Panc1 (cell line): ENCODE measurements around the gene PAPPA. TPM values are rescaled to one million over a fixed set of nuclear protein-coding genes. Genes with fewer than 3 reads are reported as not detected.

Experiments
- ATAC-seq: fragments of 200-7000 bp; cut with Tn5 transposase; 2 replicates; pipeline ENCODE4 v1.9.1; 2020; ENCODE audit warnings: mild to moderate bottlenecking, moderate library complexity
- BruUV-seq: library from RNA; stranded (reverse); fragments of 400-500 nt; replicated peaks from 2 replicates; lab custom pipeline; 2021; lab: Mats Ljungman, UMichigan
- CTCF ChIA-PET: fragments of 300-600 bp; sonication (Branson Sonifier 250); formaldehyde crosslinking; loops from one replicate; lab custom pipeline; 2022; ENCODE audit warnings: antibody characterized with exemption; lab: Charles Lee
- POLR2A ChIA-PET: fragments of 300-600 bp; sonication (Branson Sonifier 250); formaldehyde crosslinking; loops from one replicate; lab custom pipeline; 2022; ENCODE audit warnings: antibody characterized with exemption; lab: Charles Lee
- DNase-seq: peaks from one replicate; pipeline ENCODE4 v3.0.0-alpha.2; 2010; ENCODE audit warnings: low read depth, low spot score
- H3K27ac ChIP-seq: 2 replicates; pipeline ENCODE4 v1.5.1; 2011; ENCODE audit warnings: mild to moderate bottlenecking, low read length, inconsistent platforms
- H3K27me3 ChIP-seq: fragments of 200-500 bp; sonication (Bioruptor generic); 2 replicates; pipeline ENCODE4 v1.6.0; 2014; ENCODE audit warnings: low read length, inconsistent platforms; ENCODE audit not compliant: control insufficient read depth, insufficient read depth
- H3K36me3 ChIP-seq: fragments of 200-500 bp; sonication (Bioruptor generic); 2 replicates; pipeline ENCODE4 v1.5.1; 2014; ENCODE audit warnings: inconsistent platforms, mild to moderate bottlenecking, low read length, moderate library complexity; ENCODE audit not compliant: control insufficient read depth, insufficient read depth
- H3K4me1 ChIP-seq: 2 replicates; pipeline ENCODE4 v1.5.1; 2011; ENCODE audit warnings: inconsistent platforms, mild to moderate bottlenecking, low read length, moderate library complexity; ENCODE audit not compliant: control insufficient read depth, insufficient read depth
- H3K4me3 ChIP-seq, 2 experiments: 2 replicates each; pipeline ENCODE4 v1.5.1; 2011 to 2012; ENCODE audit warnings: low read depth in 2 of 2, low read length in 2 of 2, mild to moderate bottlenecking in 2 of 2, inconsistent platforms in 1 of 2, moderate library complexity in 1 of 2
- H3K9me3 ChIP-seq: fragments of 200-500 bp; sonication (Bioruptor generic); 2 replicates; pipeline ENCODE4 v1.5.1; 2014; ENCODE audit warnings: low read depth, mild to moderate bottlenecking, inconsistent platforms, low read length, moderate library complexity; ENCODE audit not compliant: control insufficient read depth, insufficient read depth
- CTCF ChIP-seq: fragments of 450-650 bp; IDR thresholded peaks from 2 replicates; pipeline ENCODE4 v1.5.1; 2017; ENCODE audit warnings: mild to moderate bottlenecking
- POLR2AphosphoS5 ChIP-seq: IDR thresholded peaks from 2 replicates; pipeline ENCODE4 v1.6.1; 2012; ENCODE audit warnings: mild to moderate bottlenecking, low read depth, low read length, moderate library complexity
- REST ChIP-seq, 2 experiments: IDR thresholded peaks; 2 replicates each; pipeline ENCODE4 v1.6.1; 2011 to 2012; ENCODE audit warnings: low read depth in 2 of 2, control low read depth in 1 of 2, low read length in 1 of 2, mild to moderate bottlenecking in 1 of 2, moderate library complexity in 1 of 2; ENCODE audit not compliant: insufficient read depth in 1 of 2
- SIN3A ChIP-seq: IDR thresholded peaks from 2 replicates; pipeline ENCODE4 v1.6.1; 2012; ENCODE audit warnings: low read depth, mild to moderate bottlenecking, low read length, moderate library complexity, borderline replicate concordance; ENCODE audit not compliant: insufficient read depth
- TCF7L2 ChIP-seq: IDR thresholded peaks from 2 replicates; pipeline ENCODE4 v1.6.1; 2011; ENCODE audit warnings: mild to moderate bottlenecking, low read depth, low read length, inconsistent platforms
- in situ Hi-C: cut with HindIII; loops from 2 replicates; pipeline ENCODE4 v1.10.0; 2016; ENCODE audit warnings: low sequenced_read_pairs, low pct_unique_long_range_greater_than_20kb
- intact Hi-C: fragments of 100-400 bp; cut with micrococcal nuclease; formaldehyde crosslinking; loops from one replicate; pipeline ENCODE4 v1.10.0; 2022; ENCODE audit not compliant: unreplicated experiment
- total RNA-seq: library from RNA; stranded (reverse); gene quantifications from one replicate; pipeline ENCODE4 v1.2.1, GENCODE V29; 2021; ENCODE audit not compliant: unreplicated experiment

The PAPPA gene
- total RNA-seq, 1 experiment from 2014 or later = 1.2 TPM

- Histone ChIP-seq H3K9me3 (no peaks in the 10 kb centered on the region), H3K27ac (no peak overlapping the region), H3K4me1 (no peaks in the 10 kb centered on the region), H3K27me3 (no peaks in the 10 kb centered on the region), H3K4me3 (no peak overlapping the region), H3K36me3 (no peaks in the 10 kb centered on the region)
- intact Hi-C loops = no loop called here
- CTCF ChIA-PET = no interaction called here
- in situ Hi-C loops = no loop called here
- DNase-seq (no peak), ATAC-seq (no peak)
- POLR2A ChIA-PET = no interaction called here
- no TSS peak for BruUV-seq
- TF ChIP-seq POLR2AphosphoS5 (no peak), REST (IDR thresholded peaks at IDR 0.05; ENCODE audit: insufficient read depth in 1 of 2, low read depth in 2 of 2, low read length in 1 of 2) (no peak), SIN3A (no peak), CTCF (no peak), TCF7L2 (no peak)
Observed at GRCh38 chr9:116369706-116370105, 216.1 kb downstream of the PAPPA start.

GRCh38 chr9:116370556-116370955, 217.0 kb downstream of the PAPPA start:
- Histone ChIP-seq H3K27me3 (no peaks in the 10 kb centered on the region), H3K4me3 (no peak overlapping the region), H3K27ac (no peak overlapping the region), H3K4me1 (no peaks in the 10 kb centered on the region), H3K36me3 (no peaks in the 10 kb centered on the region), H3K9me3 (no peaks in the 10 kb centered on the region)
- ChIA-PET CTCF (no interaction called here), POLR2A (no interaction called here)
- intact Hi-C loops = no loop called here
- ATAC-seq (no peak), DNase-seq (no peak)
- in situ Hi-C loops = no loop called here
- no TSS peak for BruUV-seq
- no peak for TF ChIP-seq CTCF
- no peak for TF ChIP-seq POLR2AphosphoS5
- no peak for TF ChIP-seq TCF7L2
- no peak for TF ChIP-seq REST (IDR thresholded peaks at IDR 0.05; ENCODE audit: insufficient read depth in 1 of 2, low read depth in 2 of 2, low read length in 1 of 2)
- TF ChIP-seq SIN3A = no peak
